SK-N-DZ (cell line): ENCODE results near the gene SMCHD1.
"Not testable (repeated sequence)": the region's sequence is repeated elsewhere in the genome, so short reads cannot be mapped to it uniquely, and the experiment has no call there.

Source experiments
- DNase-seq: peaks from one replicate; pipeline ENCODE4 v3.0.0-alpha.2; 2015; ENCODE audit warnings: low spot score

SMCHD1 gene

GRCh38 chr18:2716394-2717326 is 61.1 kb downstream of the SMCHD1 start:
- DNase-seq = no peak

GRCh38 chr18:2717407-2717806 is 61.9 kb downstream of the SMCHD1 start:
- DNase-seq = no peak

- DNase-seq = no peak
These were observed 63.5 kb downstream of the SMCHD1 start for GRCh38 chr18:2719040-2719439.

- no peak for DNase-seq
These were observed 67.7 kb downstream of the SMCHD1 start for GRCh38 chr18:2723207-2723606.

- no peak for DNase-seq
These were observed 74.2 kb downstream of the SMCHD1 start for GRCh38 chr18:2729757-2730156.

- no peak for DNase-seq
These were observed 81.3 kb downstream of the SMCHD1 start for GRCh38 chr18:2736823-2737222.

GRCh38 chr18:2740082-2740481 is 84.6 kb downstream of the SMCHD1 start:
- not testable (repeated sequence) for DNase-seq

- DNase-seq = no peak
These were observed 90.7 kb downstream of the SMCHD1 start for GRCh38 chr18:2746274-2746673.

- no peak for DNase-seq
These were observed 102.8 kb downstream of the SMCHD1 start for GRCh38 chr18:2758309-2758708.

- DNase-seq = no peak
These were observed 119.1 kb downstream of the SMCHD1 start for GRCh38 chr18:2774669-2775068.

- DNase-seq = no peak
These were observed 121.1 kb downstream of the SMCHD1 start for GRCh38 chr18:2776601-2777000.

- no peak for DNase-seq
These were observed 121.7 kb downstream of the SMCHD1 start for GRCh38 chr18:2777241-2777640.

GRCh38 chr18:2780750-2781149 is 125.2 kb downstream of the SMCHD1 start:
- DNase-seq = no peak

- no peak for DNase-seq
These were observed 131.7 kb downstream of the SMCHD1 start for GRCh38 chr18:2787225-2787624.

GRCh38 chr18:2792395-2792794 is 136.9 kb downstream of the SMCHD1 start:
- DNase-seq = no peak

- DNase-seq = no peak
These were observed 138.6 kb downstream of the SMCHD1 start for GRCh38 chr18:2794159-2794558.

GRCh38 chr18:2797951-2798350 is 142.4 kb downstream of the SMCHD1 start:
- DNase-seq = no peak

- no peak for DNase-seq
These were observed 143.8 kb downstream of the SMCHD1 start for GRCh38 chr18:2799369-2799768.

- DNase-seq = no peak
These were observed 150.7 kb downstream of the SMCHD1 start for GRCh38 chr18:2805970-2806943.

GRCh38 chr18:2808640-2809039 is 153.1 kb downstream of the SMCHD1 start:
- DNase-seq = not testable (repeated sequence)

GRCh38 chr18:2809666-2810183 is 154.2 kb downstream of the SMCHD1 start:
- not testable (repeated sequence) for DNase-seq

- no peak for DNase-seq
These were observed 155.9 kb downstream of the SMCHD1 start for GRCh38 chr18:2811416-2811815.
